CD4-positive, alpha-beta T cell (primary cell): ENCODE measurements around the gene THOC7. TPM values are rescaled to one million over a fixed set of nuclear protein-coding genes. Genes with fewer than 3 reads are reported as not detected.

Source experiments
- ATAC-seq: fragments of 200-7000 bp; cut with Tn5 transposase; one replicate; pipeline ENCODE4 v1.10.0; 2022; ENCODE audit warnings: mild to moderate bottlenecking; ENCODE audit not compliant: poor library complexity
- CTCF ChIA-PET: fragments of 350-600 bp; sonication (Branson Sonifier 250); formaldehyde crosslinking; loops from one replicate; lab custom pipeline; 2021; ENCODE audit warnings: antibody characterized with exemption, inconsistent platforms; lab: Charles Lee
- POLR2A ChIA-PET: fragments of 350-600 bp; sonication (Branson Sonifier 250); formaldehyde crosslinking; loops from one replicate; lab custom pipeline; 2021; ENCODE audit warnings: antibody characterized with exemption, inconsistent platforms; lab: Charles Lee
- DNase-seq, 14 experiments: peaks; one replicate each; pipeline ENCODE4 v3.0.0-alpha.2; 2013 to 2020; ENCODE audit warnings: mixed read lengths in 2 of 14
- H3K27ac ChIP-seq, 2 donors: one replicate each; pipeline versions ENCODE4 v1.5.1 to v1.7.0; 2013; ENCODE audit warnings: low read length in 2 of 2, low read depth in 1 of 2, mild to moderate bottlenecking in 1 of 2
- H3K27me3 ChIP-seq, 2 experiments: 1 replicate in 1 of 2; 2 replicates in 1 of 2; pipeline versions ENCODE4 v1.6.1 to v1.7.0; 2013; ENCODE audit warnings: low read length in 2 of 2, control low read depth in 1 of 2, mild to moderate bottlenecking in 1 of 2, moderate library complexity in 1 of 2; ENCODE audit not compliant: insufficient read depth in 2 of 2, control insufficient read depth in 1 of 2
- H3K36me3 ChIP-seq: one replicate; pipeline ENCODE4 v1.6.1; 2013; ENCODE audit warnings: low read length, control low read depth; ENCODE audit not compliant: insufficient read depth
- H3K4me1 ChIP-seq: one replicate; pipeline ENCODE4 v1.6.1; 2013; ENCODE audit warnings: low read length, control low read depth; ENCODE audit not compliant: insufficient read depth
- H3K4me3 ChIP-seq: one replicate; pipeline ENCODE4 v1.5.1; 2013; ENCODE audit warnings: mild to moderate bottlenecking, low read length, moderate library complexity
- H3K9me3 ChIP-seq, 2 experiments: 1 replicate in 1 of 2; 2 replicates in 1 of 2; pipeline versions ENCODE4 v1.6.1 to v1.7.0; 2013; ENCODE audit warnings: low read length in 2 of 2, mild to moderate bottlenecking in 2 of 2, control low read depth in 1 of 2, moderate library complexity in 1 of 2; ENCODE audit not compliant: control insufficient read depth in 1 of 2, insufficient read depth in 1 of 2
- H3K27ac Mint-ChIP-seq: one replicate; pipeline ENCODE4 v1.8.0; 2020; ENCODE audit warnings: mixed read lengths
- H3K27me3 Mint-ChIP-seq: one replicate; pipeline ENCODE4 v1.8.0; 2021; ENCODE audit warnings: mixed read lengths
- H3K36me3 Mint-ChIP-seq: one replicate; pipeline ENCODE4 v1.8.0; 2021; ENCODE audit warnings: low read depth, mixed read lengths
- H3K4me1 Mint-ChIP-seq: one replicate; pipeline ENCODE4 v1.8.0; 2021; ENCODE audit warnings: low read depth, mixed read lengths
- H3K4me3 Mint-ChIP-seq: one replicate; pipeline ENCODE4 v1.8.0; 2020; ENCODE audit warnings: mild to moderate bottlenecking, mixed read lengths
- H3K9me3 Mint-ChIP-seq: one replicate; pipeline ENCODE4 v1.8.0; 2020; ENCODE audit warnings: mixed read lengths
- intact Hi-C, 2 experiments: fragments of 100-400 bp; cut with DNase I in 1 of 2; cut with micrococcal nuclease in 1 of 2; formaldehyde crosslinking; loops; one replicate each; pipeline versions ENCODE4 v1.15.1 to v1.9.0; 2023 to 2025; cut with DNase I, micrococcal nuclease
- total RNA-seq, 174 experiments: library from RNA in 2 of 174; stranded (reverse) in 2 of 174; gene quantifications; one replicate each; pipeline ENCODE4 v1.2.3 and lab custom pipeline; 2021 to 2026
- TF ChIP-seq, protein P1 (sequence below): fragments of 200-600 bp; IDR thresholded peaks from one replicate; pipeline ENCODE4 v1.8.0; 2022; ENCODE audit warnings: antibody characterized with exemption, mild to moderate bottlenecking

The THOC7 gene
- total RNA-seq, 2 experiments from 2014 or later = 21.6 to 23.7 TPM

DNA sequence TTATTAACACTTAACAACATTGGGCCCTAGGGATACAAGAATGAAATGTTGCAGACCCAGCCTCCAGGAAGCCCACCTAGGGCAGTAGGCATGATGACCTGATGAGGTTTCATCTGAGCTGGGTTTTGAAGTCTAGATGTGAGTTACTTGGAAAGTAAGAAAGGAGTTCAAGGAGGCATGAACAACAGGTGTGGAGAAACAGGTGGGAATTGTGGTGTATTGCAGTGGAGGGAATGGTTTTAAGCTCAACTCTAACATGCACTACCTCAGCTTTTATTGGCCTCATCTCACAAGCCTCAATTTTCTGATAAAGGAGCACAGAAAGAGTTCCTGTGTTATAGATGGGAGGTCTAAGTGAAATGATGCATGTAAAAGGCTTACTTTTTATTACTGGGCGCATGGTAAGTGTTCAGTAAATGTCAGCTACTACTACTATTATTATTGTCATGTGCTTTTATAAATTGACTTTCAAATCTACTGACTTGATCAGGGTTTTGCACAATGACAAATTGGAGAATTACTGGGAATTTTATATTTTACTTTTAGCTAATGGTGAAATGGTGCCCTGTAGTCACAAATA, 29.3 kb upstream of the THOC7 start:
- Mint-ChIP-seq H3K36me3 (peaks cover 10% of the 10 kb centered on the region), H3K4me3 (no peak overlapping the region), H3K4me1 (peaks cover 46% of the 10 kb centered on the region), H3K9me3 (no peaks in the 10 kb centered on the region), H3K27me3 (no peaks in the 10 kb centered on the region), H3K27ac (no peak overlapping the region)
- DNase-seq = no peak
- ATAC-seq = no peak
- Histone ChIP-seq H3K27ac (no peak overlapping the region), H3K36me3 (peaks cover 8% of the 10 kb centered on the region), H3K4me3 (no peak overlapping the region), H3K4me1 (peaks cover 6% of the 10 kb centered on the region), H3K27me3 (no peaks in the 10 kb centered on the region), H3K9me3 (no peaks in the 10 kb centered on the region)
- intact Hi-C loops = no loop called here
- TF ChIP-seq, protein P1, sequence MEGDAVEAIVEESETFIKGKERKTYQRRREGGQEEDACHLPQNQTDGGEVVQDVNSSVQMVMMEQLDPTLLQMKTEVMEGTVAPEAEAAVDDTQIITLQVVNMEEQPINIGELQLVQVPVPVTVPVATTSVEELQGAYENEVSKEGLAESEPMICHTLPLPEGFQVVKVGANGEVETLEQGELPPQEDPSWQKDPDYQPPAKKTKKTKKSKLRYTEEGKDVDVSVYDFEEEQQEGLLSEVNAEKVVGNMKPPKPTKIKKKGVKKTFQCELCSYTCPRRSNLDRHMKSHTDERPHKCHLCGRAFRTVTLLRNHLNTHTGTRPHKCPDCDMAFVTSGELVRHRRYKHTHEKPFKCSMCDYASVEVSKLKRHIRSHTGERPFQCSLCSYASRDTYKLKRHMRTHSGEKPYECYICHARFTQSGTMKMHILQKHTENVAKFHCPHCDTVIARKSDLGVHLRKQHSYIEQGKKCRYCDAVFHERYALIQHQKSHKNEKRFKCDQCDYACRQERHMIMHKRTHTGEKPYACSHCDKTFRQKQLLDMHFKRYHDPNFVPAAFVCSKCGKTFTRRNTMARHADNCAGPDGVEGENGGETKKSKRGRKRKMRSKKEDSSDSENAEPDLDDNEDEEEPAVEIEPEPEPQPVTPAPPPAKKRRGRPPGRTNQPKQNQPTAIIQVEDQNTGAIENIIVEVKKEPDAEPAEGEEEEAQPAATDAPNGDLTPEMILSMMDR = no peak
- ChIA-PET CTCF (no interaction called here), POLR2A (no interaction called here)

DNA sequence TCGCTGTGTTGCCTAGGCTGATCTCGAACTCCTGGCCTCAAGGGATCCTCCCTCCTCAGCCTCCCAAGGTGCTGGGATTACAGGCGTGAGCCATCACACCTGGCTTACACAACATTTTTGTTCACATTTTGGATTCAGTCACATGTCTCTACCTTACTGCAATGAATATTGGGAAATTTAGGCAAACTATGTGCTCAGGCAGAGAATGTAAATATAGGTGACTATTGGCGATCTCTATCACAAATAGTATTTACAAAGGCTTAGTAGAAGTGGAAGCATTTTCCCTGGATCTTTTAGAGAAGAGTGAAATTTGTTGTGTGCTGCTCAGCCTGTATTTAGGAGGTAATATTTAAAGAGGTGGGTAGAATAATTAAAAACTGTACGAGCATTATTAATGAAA, 27.9 kb upstream of the THOC7 start:
- CTCF ChIA-PET = no interaction called here

DNA sequence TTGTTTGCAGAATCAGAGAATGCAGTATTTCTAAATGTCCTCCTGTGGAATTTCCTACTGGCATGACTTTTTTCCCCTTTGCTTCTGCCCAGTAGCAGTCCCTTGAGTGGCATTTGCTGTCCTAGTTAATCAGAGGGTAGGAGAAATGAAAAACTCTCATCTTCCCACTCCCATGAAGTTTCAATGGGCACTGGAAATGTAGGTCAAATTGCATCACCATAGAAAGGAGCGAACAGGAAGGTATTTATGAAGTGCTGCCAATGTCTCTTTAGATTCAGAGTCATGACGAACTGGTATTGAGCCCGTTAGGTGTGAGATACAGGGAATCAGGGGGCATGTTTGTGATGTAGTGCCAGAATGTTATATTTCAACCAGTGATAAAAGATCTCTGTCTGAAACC, 23.3 kb upstream of the THOC7 start:
- no peaks in the 10 kb centered on the region for H3K9me3 ChIP-seq
- ATAC-seq = no peak
- H3K9me3 Mint-ChIP-seq = no peaks in the 10 kb centered on the region
- no peak for DNase-seq
- H3K27me3 Mint-ChIP-seq = no peaks in the 10 kb centered on the region
- TF ChIP-seq, protein P1 = no peak
- H3K36me3 ChIP-seq = peaks cover 2% of the 10 kb centered on the region
- no peak overlapping the region for H3K4me3 Mint-ChIP-seq
- no peak overlapping the region for H3K4me3 ChIP-seq
- POLR2A ChIA-PET = no interaction called here
- H3K27me3 ChIP-seq = no peaks in the 10 kb centered on the region
- CTCF ChIA-PET = no interaction called here
- H3K36me3 Mint-ChIP-seq = peaks cover 4% of the 10 kb centered on the region
- peaks cover 30% of the 10 kb centered on the region for H3K4me1 Mint-ChIP-seq
- no peak overlapping the region for H3K27ac Mint-ChIP-seq
- intact Hi-C loops = no loop called here
- H3K27ac ChIP-seq = no peak overlapping the region
- H3K4me1 ChIP-seq = no peaks in the 10 kb centered on the region

More for the DNA sequence above, 27.9 kb upstream of the THOC7 start:
- TF ChIP-seq, protein P1 = no peak
- H3K27me3 Mint-ChIP-seq = no peaks in the 10 kb centered on the region
- Histone ChIP-seq H3K27ac (no peak overlapping the region), H3K4me3 (no peak overlapping the region), H3K27me3 (no peaks in the 10 kb centered on the region), H3K9me3 (no peaks in the 10 kb centered on the region), H3K4me1 (peaks cover 6% of the 10 kb centered on the region), H3K36me3 (peaks cover 8% of the 10 kb centered on the region)
- ATAC-seq (no peak), DNase-seq (no peak)
- no peak overlapping the region for H3K4me3 Mint-ChIP-seq
- H3K27ac Mint-ChIP-seq = no peak overlapping the region
- peaks cover 4% of the 10 kb centered on the region for H3K36me3 Mint-ChIP-seq
- no peaks in the 10 kb centered on the region for H3K9me3 Mint-ChIP-seq
- H3K4me1 Mint-ChIP-seq = peaks cover 47% of the 10 kb centered on the region
- POLR2A ChIA-PET = no interaction called here
- intact Hi-C loops = no loop called here
